Measurements from ENCODE around the gene C18orf63.

DNA sequence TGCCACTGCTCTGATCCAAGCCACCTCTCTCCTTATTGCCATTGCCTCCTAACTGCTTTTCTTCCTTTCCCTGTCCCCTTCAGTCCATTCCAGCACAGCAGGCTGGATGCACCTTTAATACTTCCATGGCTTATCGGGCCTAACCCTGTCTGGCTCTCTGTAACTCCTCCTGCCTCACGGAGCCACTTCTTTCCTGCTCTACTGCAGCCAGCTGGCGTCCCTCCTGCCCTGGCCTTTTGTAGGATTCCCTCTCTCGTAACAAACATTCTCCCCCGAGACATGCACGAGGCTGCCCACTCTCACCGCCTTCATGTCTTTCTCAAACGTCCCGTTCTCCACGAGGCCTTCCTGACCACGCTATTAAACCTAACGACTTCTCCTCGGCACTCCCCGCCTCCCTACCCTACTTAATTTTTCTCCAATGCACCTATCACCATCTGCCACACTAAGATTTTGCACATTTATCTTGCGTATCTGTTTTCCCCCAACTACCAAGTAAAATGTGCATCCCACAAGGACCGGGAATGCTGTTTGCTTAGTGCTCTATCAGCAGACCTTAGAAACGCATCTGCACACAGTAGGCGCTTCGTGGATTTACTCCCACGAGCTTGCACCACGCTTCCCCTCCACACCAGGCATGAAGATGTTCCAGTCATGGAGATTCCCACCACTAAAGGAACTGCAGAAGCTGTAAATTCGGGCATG, 728 bp upstream of the C18orf63 start:
- TF ChIP-seq, protein P1, sequence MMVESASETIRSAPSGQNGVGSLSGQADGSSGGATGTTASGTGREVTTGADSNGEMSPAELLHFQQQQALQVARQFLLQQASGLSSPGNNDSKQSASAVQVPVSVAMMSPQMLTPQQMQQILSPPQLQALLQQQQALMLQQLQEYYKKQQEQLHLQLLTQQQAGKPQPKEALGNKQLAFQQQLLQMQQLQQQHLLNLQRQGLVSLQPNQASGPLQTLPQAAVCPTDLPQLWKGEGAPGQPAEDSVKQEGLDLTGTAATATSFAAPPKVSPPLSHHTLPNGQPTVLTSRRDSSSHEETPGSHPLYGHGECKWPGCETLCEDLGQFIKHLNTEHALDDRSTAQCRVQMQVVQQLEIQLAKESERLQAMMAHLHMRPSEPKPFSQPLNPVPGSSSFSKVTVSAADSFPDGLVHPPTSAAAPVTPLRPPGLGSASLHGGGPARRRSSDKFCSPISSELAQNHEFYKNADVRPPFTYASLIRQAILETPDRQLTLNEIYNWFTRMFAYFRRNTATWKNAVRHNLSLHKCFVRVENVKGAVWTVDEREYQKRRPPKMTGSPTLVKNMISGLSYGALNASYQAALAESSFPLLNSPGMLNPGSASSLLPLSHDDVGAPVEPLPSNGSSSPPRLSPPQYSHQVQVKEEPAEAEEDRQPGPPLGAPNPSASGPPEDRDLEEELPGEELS (CRISPR knock-in tag; IDR thresholded peaks at IDR 0.05) = no peak
- TF ChIP-seq, protein P2, sequence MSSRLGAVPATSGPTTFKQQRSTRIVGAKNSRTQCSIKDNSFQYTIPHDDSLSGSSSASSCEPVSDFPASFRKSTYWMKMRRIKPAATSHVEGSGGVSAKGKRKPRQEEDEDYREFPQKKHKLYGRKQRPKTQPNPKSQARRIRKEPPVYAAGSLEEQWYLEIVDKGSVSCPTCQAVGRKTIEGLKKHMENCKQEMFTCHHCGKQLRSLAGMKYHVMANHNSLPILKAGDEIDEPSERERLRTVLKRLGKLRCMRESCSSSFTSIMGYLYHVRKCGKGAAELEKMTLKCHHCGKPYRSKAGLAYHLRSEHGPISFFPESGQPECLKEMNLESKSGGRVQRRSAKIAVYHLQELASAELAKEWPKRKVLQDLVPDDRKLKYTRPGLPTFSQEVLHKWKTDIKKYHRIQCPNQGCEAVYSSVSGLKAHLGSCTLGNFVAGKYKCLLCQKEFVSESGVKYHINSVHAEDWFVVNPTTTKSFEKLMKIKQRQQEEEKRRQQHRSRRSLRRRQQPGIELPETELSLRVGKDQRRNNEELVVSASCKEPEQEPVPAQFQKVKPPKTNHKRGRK (CRISPR knock-in tag; IDR thresholded peaks at IDR 0.05; ENCODE audit: borderline replicate concordance) = no peak
- TF ChIP-seq ZNF121 (CRISPR knock-in tag; IDR thresholded peaks at IDR 0.05) = no peak
- TF ChIP-seq, protein P3, sequence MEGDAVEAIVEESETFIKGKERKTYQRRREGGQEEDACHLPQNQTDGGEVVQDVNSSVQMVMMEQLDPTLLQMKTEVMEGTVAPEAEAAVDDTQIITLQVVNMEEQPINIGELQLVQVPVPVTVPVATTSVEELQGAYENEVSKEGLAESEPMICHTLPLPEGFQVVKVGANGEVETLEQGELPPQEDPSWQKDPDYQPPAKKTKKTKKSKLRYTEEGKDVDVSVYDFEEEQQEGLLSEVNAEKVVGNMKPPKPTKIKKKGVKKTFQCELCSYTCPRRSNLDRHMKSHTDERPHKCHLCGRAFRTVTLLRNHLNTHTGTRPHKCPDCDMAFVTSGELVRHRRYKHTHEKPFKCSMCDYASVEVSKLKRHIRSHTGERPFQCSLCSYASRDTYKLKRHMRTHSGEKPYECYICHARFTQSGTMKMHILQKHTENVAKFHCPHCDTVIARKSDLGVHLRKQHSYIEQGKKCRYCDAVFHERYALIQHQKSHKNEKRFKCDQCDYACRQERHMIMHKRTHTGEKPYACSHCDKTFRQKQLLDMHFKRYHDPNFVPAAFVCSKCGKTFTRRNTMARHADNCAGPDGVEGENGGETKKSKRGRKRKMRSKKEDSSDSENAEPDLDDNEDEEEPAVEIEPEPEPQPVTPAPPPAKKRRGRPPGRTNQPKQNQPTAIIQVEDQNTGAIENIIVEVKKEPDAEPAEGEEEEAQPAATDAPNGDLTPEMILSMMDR (IDR thresholded peaks at IDR 0.05) = no peak
- TF ChIP-seq TP53 (CRISPR knock-in tag; IDR thresholded peaks at IDR 0.05) = no peak
- no peak for TF ChIP-seq SMAD3 (CRISPR knock-in tag; IDR thresholded peaks at IDR 0.05; ENCODE audit: borderline replicate concordance)
